GM21526 (cell line): Measurements from ENCODE around the gene NRXN3.

ENCODE experiments used
- ATAC-seq: cut with Tn5 transposase; IDR thresholded peaks from one replicate; pipeline ENCODE4 v1.9.1; 2021; ENCODE audit warnings: moderate library complexity; ENCODE audit not compliant: unreplicated experiment, low FRiP score

Gene NRXN3

GRCh38 chr14:78238141-78238540, 68.0 kb downstream of the NRXN3 start:
- ATAC-seq, result no peak

GRCh38 chr14:78240567-78240966, 70.4 kb downstream of the NRXN3 start:
- ATAC-seq, result no peak

GRCh38 chr14:78242086-78242485, 71.9 kb downstream of the NRXN3 start:
- ATAC-seq, result no peak

GRCh38 chr14:78243187-78243586, 73.0 kb downstream of the NRXN3 start:
- ATAC-seq, result no peak

- ATAC-seq, result no peak
Measured at GRCh38 chr14:78245238-78245637, 75.1 kb downstream of the NRXN3 start.

- no peak for ATAC-seq
Measured at GRCh38 chr14:78248501-78249090, 78.4 kb downstream of the NRXN3 start.

- ATAC-seq, result no peak
Measured at GRCh38 chr14:78251308-78251707, 81.1 kb downstream of the NRXN3 start.

GRCh38 chr14:78253986-78254385, 83.8 kb downstream of the NRXN3 start:
- no peak for ATAC-seq

GRCh38 chr14:78254911-78255461, 84.8 kb downstream of the NRXN3 start:
- no peak for ATAC-seq

GRCh38 chr14:78259831-78260230, 89.7 kb downstream of the NRXN3 start:
- no peak for ATAC-seq

- ATAC-seq, result no peak
Measured at GRCh38 chr14:78278464-78279250, 108.5 kb downstream of the NRXN3 start.

GRCh38 chr14:78282437-78282836, 112.3 kb downstream of the NRXN3 start:
- ATAC-seq, result no peak

GRCh38 chr14:78286210-78286609, 116.0 kb downstream of the NRXN3 start:
- no peak for ATAC-seq

- peak; percentile 86 for ATAC-seq
Measured at GRCh38 chr14:78292003-78292402, 121.8 kb downstream of the NRXN3 start.

GRCh38 chr14:78297858-78298257, 127.7 kb downstream of the NRXN3 start:
- ATAC-seq, result no peak

GRCh38 chr14:78298298-78298697, 128.1 kb downstream of the NRXN3 start:
- no peak for ATAC-seq

- ATAC-seq, result no peak
Measured at GRCh38 chr14:78302841-78303240, 132.7 kb downstream of the NRXN3 start.

GRCh38 chr14:78307671-78308070, 137.5 kb downstream of the NRXN3 start:
- ATAC-seq, result no peak

- ATAC-seq, result no peak
Measured at GRCh38 chr14:78308079-78308478, 137.9 kb downstream of the NRXN3 start.

- ATAC-seq, result no peak
Measured at GRCh38 chr14:78310272-78310671, 140.1 kb downstream of the NRXN3 start.

- ATAC-seq, result no peak
Measured at GRCh38 chr14:78313499-78313898, 143.3 kb downstream of the NRXN3 start.

GRCh38 chr14:78314484-78314883, 144.3 kb downstream of the NRXN3 start:
- ATAC-seq, result no peak
